Measurements from ENCODE around the gene VWA5B2.

Gene VWA5B2

DNA sequence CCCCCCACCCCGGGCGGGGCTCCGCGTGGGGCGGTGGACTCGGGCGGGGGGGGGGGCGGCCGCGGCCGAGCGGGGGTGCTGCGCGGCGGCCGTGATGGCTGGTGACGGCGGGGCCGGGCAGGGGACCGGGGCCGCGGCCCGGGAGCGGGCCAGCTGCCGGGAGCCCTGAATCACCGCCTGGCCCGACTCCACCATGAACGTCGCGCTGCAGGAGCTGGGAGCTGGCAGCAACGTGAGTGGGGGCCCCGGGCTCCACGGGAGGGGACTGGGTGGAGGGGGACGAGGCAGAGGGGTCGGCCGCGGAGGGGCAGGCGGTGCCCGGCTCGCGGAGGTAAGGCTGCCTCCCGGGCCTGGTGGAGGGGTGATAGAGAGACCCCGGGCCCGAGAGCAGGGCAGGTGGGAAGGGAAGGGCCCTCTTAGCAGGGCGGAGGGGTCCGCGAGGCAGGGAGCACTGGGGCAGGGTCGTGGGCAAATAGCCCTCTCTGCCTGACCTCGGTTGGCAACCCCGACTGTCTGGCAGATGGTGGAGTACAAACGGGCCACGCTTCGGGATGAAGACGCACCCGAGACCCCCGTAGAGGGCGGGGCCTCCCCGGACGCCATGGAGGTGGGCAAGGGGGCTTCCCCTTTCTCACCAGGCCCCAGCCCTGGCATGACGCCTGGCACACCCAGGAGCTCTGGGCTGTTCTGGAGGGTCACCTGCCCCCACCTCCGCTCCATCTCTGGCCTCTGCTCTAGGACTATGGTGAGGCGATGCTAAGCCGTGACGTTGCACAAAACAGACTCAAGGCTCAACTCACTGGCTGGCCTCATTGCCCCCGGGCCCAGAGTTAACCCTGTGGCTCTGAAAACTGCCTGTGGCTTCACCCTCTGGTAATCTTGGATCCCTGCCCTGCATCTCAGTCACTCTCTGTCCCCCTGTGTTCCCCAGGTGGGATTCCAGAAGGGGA is 46.9 kb downstream of the VWA5B2 start, which contains the start of gene ECE2:
ECE2 (plus strand) TSS at position 62 of the 950 bp plus-strand sequence; CDS start at position 194, 132 bp downstream.
- Histone ChIP-seq H3K36me3 (ENCODE audit: insufficient read depth, low read length) (no peaks in the 10 kb centered on the region), H3K4me1 (ENCODE audit: insufficient read depth, low read length) (no peaks in the 10 kb centered on the region), H3K27me3 (ENCODE audit: insufficient read depth, low read length, poor library complexity) (no peaks in the 10 kb centered on the region), H3K9me3 (ENCODE audit: insufficient read depth, low read length, severe bottlenecking) (no peaks in the 10 kb centered on the region), H3K27ac (ENCODE audit: low read length) (no peak within 1 kb of the TSS), H3K4me3 (ENCODE audit: low read depth in 1 of 2, low read length in 2 of 2) (no peak within 1 kb of the TSS), H3K9ac (ENCODE audit: low read depth, low read length) (no peak within 1 kb of the TSS), H3K4me2 (ENCODE audit: insufficient read depth, low read length) (no peak within 1 kb of the TSS), H3K79me2 (ENCODE audit: insufficient read depth, low read length) (no peaks in the 10 kb centered on the region), H2AFZ (ENCODE audit: low read depth, low read length) (no peak within 1 kb of the TSS), H4K20me1 (ENCODE audit: insufficient read depth, low read length) (no peaks in the 10 kb centered on the region)
- no peak for ATAC-seq (ENCODE audit: insufficient read depth, low read depth)
- no peak for DNase-seq
- TF ChIP-seq, protein P1, sequence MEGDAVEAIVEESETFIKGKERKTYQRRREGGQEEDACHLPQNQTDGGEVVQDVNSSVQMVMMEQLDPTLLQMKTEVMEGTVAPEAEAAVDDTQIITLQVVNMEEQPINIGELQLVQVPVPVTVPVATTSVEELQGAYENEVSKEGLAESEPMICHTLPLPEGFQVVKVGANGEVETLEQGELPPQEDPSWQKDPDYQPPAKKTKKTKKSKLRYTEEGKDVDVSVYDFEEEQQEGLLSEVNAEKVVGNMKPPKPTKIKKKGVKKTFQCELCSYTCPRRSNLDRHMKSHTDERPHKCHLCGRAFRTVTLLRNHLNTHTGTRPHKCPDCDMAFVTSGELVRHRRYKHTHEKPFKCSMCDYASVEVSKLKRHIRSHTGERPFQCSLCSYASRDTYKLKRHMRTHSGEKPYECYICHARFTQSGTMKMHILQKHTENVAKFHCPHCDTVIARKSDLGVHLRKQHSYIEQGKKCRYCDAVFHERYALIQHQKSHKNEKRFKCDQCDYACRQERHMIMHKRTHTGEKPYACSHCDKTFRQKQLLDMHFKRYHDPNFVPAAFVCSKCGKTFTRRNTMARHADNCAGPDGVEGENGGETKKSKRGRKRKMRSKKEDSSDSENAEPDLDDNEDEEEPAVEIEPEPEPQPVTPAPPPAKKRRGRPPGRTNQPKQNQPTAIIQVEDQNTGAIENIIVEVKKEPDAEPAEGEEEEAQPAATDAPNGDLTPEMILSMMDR (IDR thresholded peaks at IDR 0.05; ENCODE audit: borderline replicate concordance, extremely low read depth, low read length, poor library complexity, severe bottlenecking), result no peak
- no peak for TF ChIP-seq EZH2 (IDR thresholded peaks at IDR 0.05; ENCODE audit: borderline replicate concordance, low read depth, low read length, severe bottlenecking)

GRCh38 chr3:184277366-184277765 is 48.0 kb downstream of the VWA5B2 start:
- no peak overlapping the region for H3K4me2 ChIP-seq (ENCODE audit: insufficient read depth, low read length)
- H3K36me3 ChIP-seq (ENCODE audit: insufficient read depth, low read length), result no peaks in the 10 kb centered on the region
- H3K27me3 ChIP-seq (ENCODE audit: insufficient read depth, low read length, poor library complexity), result no peaks in the 10 kb centered on the region
- no peaks in the 10 kb centered on the region for H3K4me1 ChIP-seq (ENCODE audit: insufficient read depth, low read length)
- H2AFZ ChIP-seq (ENCODE audit: low read depth, low read length), result no peak overlapping the region
- no peaks in the 10 kb centered on the region for H4K20me1 ChIP-seq (ENCODE audit: insufficient read depth, low read length)
- H3K27ac ChIP-seq (ENCODE audit: low read length), result no peak overlapping the region
- no peak for DNase-seq
- no peak overlapping the region for H3K4me3 ChIP-seq (ENCODE audit: low read depth in 1 of 2, low read length in 2 of 2)
- no peak for TF ChIP-seq EZH2 (IDR thresholded peaks at IDR 0.05; ENCODE audit: borderline replicate concordance, low read depth, low read length, severe bottlenecking)
- TF ChIP-seq, protein P1 (IDR thresholded peaks at IDR 0.05; ENCODE audit: borderline replicate concordance, extremely low read depth, low read length, poor library complexity, severe bottlenecking), result no peak
- no peaks in the 10 kb centered on the region for H3K9me3 ChIP-seq (ENCODE audit: insufficient read depth, low read length, severe bottlenecking)
- H3K79me2 ChIP-seq (ENCODE audit: insufficient read depth, low read length), result no peaks in the 10 kb centered on the region
- H3K9ac ChIP-seq (ENCODE audit: low read depth, low read length), result no peak overlapping the region
- ATAC-seq (ENCODE audit: insufficient read depth, low read depth), result no peak

DNA sequence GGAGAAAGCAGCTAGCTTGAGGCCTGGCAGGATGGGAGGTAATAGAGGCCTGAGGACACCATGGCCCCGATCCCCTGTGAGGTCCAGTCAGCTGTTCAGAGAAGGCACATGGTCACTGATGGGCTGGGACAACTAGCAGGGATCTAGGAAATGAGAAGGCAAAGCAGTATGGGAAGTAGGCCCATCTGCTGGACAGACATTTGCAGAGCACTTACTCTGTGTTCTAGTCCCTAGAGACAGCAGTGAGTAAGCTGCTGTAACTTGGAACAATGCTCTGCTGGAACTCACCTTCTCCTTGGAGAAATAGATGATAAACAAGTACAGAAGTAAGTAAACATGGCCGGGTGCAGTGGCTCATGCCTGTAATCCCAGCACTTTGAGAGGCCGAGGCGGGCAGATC is 53.6 kb downstream of the VWA5B2 start:
- Histone ChIP-seq H3K27me3 (ENCODE audit: insufficient read depth, low read length, poor library complexity) (no peaks in the 10 kb centered on the region), H3K79me2 (ENCODE audit: insufficient read depth, low read length) (no peaks in the 10 kb centered on the region), H3K4me2 (ENCODE audit: insufficient read depth, low read length) (no peak overlapping the region), H2AFZ (ENCODE audit: low read depth, low read length) (no peak overlapping the region), H3K27ac (ENCODE audit: low read length) (no peak overlapping the region), H4K20me1 (ENCODE audit: insufficient read depth, low read length) (no peaks in the 10 kb centered on the region), H3K4me3 (ENCODE audit: low read depth in 1 of 2, low read length in 2 of 2) (no peak overlapping the region), H3K9me3 (ENCODE audit: insufficient read depth, low read length, severe bottlenecking) (no peaks in the 10 kb centered on the region), H3K9ac (ENCODE audit: low read depth, low read length) (no peak overlapping the region), H3K4me1 (ENCODE audit: insufficient read depth, low read length) (no peaks in the 10 kb centered on the region), H3K36me3 (ENCODE audit: insufficient read depth, low read length) (no peaks in the 10 kb centered on the region)
- no peak for TF ChIP-seq EZH2 (IDR thresholded peaks at IDR 0.05; ENCODE audit: borderline replicate concordance, low read depth, low read length, severe bottlenecking)
- TF ChIP-seq, protein P1 (IDR thresholded peaks at IDR 0.05; ENCODE audit: borderline replicate concordance, extremely low read depth, low read length, poor library complexity, severe bottlenecking), result no peak
- ATAC-seq (ENCODE audit: insufficient read depth, low read depth) (no peak), DNase-seq (no peak)
